CD8-positive, alpha-beta memory T cell (primary cell): Measurements from ENCODE around the gene ZC3HAV1L. TPM values are rescaled to one million over a fixed set of nuclear protein-coding genes. Genes with fewer than 3 reads are reported as not detected.
A peak's percentile ranks its signal among the peaks of the same experiment; 100 is the strongest.

ENCODE experiments used
- CTCF ChIA-PET: fragments of 350-600 bp; sonication (Branson Sonifier 250); formaldehyde crosslinking; loops from one replicate; lab custom pipeline; 2021; ENCODE audit warnings: antibody characterized with exemption; lab: Charles Lee
- POLR2A ChIA-PET: fragments of 350-600 bp; sonication (Branson Sonifier 250); formaldehyde crosslinking; loops from one replicate; lab custom pipeline; 2021; ENCODE audit warnings: antibody characterized with exemption; lab: Charles Lee
- DNase-seq, 5 donors: peaks; one replicate each; pipeline versions ENCODE4 v3.0.0 to v3.0.0-alpha.2; 2020 to 2022; ENCODE audit warnings: mixed read lengths in 1 of 5
- H3K27ac ChIP-seq: one replicate; pipeline ENCODE4 v1.7.0; 2013; ENCODE audit warnings: low read depth, mild to moderate bottlenecking, low read length, moderate library complexity
- H3K27me3 ChIP-seq: 2 replicates; pipeline ENCODE4 v1.7.0; 2013; ENCODE audit warnings: low read length, mild to moderate bottlenecking; ENCODE audit not compliant: insufficient read depth, poor library complexity, severe bottlenecking
- H3K36me3 ChIP-seq: 2 replicates; pipeline ENCODE4 v1.7.0; 2013; ENCODE audit warnings: mild to moderate bottlenecking, low read length, moderate library complexity; ENCODE audit not compliant: insufficient read depth
- H3K4me1 ChIP-seq: 2 replicates; pipeline ENCODE4 v1.7.0; 2013; ENCODE audit warnings: mild to moderate bottlenecking, low read length, moderate library complexity; ENCODE audit not compliant: insufficient read depth
- H3K4me3 ChIP-seq: 2 replicates; pipeline ENCODE4 v1.7.0; 2013; ENCODE audit warnings: mild to moderate bottlenecking, low read length
- H3K9me3 ChIP-seq: 2 replicates; pipeline ENCODE4 v1.7.0; 2013; ENCODE audit warnings: mild to moderate bottlenecking, low read length
- H3K27ac Mint-ChIP-seq, 8 donors: one replicate each; pipeline ENCODE4 v1.8.0; 2020 to 2021; ENCODE audit warnings: mixed read lengths in 8 of 8, mild to moderate bottlenecking in 6 of 8, inconsistent platforms in 3 of 8, moderate library complexity in 3 of 8
- H3K27me3 Mint-ChIP-seq, 2 donors: one replicate each; pipeline ENCODE4 v1.8.0; 2020 to 2021; ENCODE audit warnings: mixed read lengths in 2 of 2, mild to moderate bottlenecking in 1 of 2, moderate library complexity in 1 of 2
- H3K36me3 Mint-ChIP-seq, 3 donors: one replicate each; pipeline ENCODE4 v1.8.0; 2020 to 2021; ENCODE audit warnings: mixed read lengths in 3 of 3, inconsistent platforms in 1 of 3, mild to moderate bottlenecking in 1 of 3
- H3K4me1 Mint-ChIP-seq, 3 donors: one replicate each; pipeline ENCODE4 v1.8.0; 2020 to 2021; ENCODE audit warnings: mixed read lengths in 3 of 3, inconsistent platforms in 1 of 3, mild to moderate bottlenecking in 1 of 3
- H3K4me3 Mint-ChIP-seq, 7 donors: one replicate each; pipeline ENCODE4 v1.8.0; 2020 to 2021; ENCODE audit warnings: mixed read lengths in 7 of 7, mild to moderate bottlenecking in 6 of 7, moderate library complexity in 4 of 7, inconsistent platforms in 2 of 7
- H3K9me3 Mint-ChIP-seq, 5 donors: one replicate each; pipeline ENCODE4 v1.8.0; 2020 to 2022; ENCODE audit warnings: mixed read lengths in 5 of 5, mild to moderate bottlenecking in 3 of 5, moderate library complexity in 2 of 5, inconsistent platforms in 1 of 5
- polyA plus RNA-seq: library from polyadenylated mRNA; unstranded; fragments of 300-500 nt; fragmentation: Illumina TruSeq; gene quantifications from one replicate; pipeline ENCODE4 v1.2.3, GENCODE V29; 2021
- total RNA-seq, 2 experiments: library from RNA; stranded (reverse); gene quantifications; one replicate each; pipeline ENCODE4 v1.2.3, GENCODE V29; 2021

ZC3HAV1L gene
- total and polyA plus RNA-seq, 3 experiments from 2014 or later = 1.1 to 13.6 (median 12.6) TPM

DNA sequence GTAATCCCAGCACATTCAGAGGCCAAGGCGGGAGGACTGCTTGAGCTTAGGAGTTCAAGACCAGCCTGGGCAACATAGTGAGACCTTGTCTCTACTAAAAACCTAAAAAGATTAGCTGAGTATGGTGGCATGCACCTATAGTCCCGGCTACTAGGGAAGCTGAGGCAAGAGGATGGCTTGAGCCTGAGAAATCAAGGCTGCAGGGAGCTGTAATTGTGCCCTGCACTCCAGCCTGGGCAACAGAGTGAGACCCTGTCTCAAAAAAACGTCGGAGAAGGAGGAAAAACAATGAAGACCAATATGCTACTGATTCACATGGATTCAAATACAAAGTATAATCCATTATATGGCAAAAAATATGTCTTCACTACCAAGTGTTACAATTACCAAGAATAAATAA, 13.6 kb downstream of the ZC3HAV1L start:
- no peaks in the 10 kb centered on the region for H3K27me3 ChIP-seq
- CTCF ChIA-PET = interaction anchor here (0.6 to 1.5 kb wide), 2 partner anchors 48 to 364 kb away, joined by 3 read pairs; no protein-coding TSS in a partner anchor
- no peak overlapping the region for H3K4me3 Mint-ChIP-seq
- H3K4me1 Mint-ChIP-seq = peaks cover 2% of the 10 kb centered on the region in 3 donors
- DNase-seq = no peak
- H3K9me3 Mint-ChIP-seq = no peaks in the 10 kb centered on the region
- no peak overlapping the region for H3K27ac ChIP-seq
- POLR2A ChIA-PET = interaction anchor here (1.0 kb wide), 1 partner anchor 24 kb away, joined by 3 read pairs; no protein-coding TSS in a partner anchor
- no peaks in the 10 kb centered on the region for H3K9me3 ChIP-seq
- H3K4me1 ChIP-seq = no peaks in the 10 kb centered on the region
- peak overlapping the region in 1 of 8 donors; percentile 12 for H3K27ac Mint-ChIP-seq
- no peaks in the 10 kb centered on the region for H3K27me3 Mint-ChIP-seq
- H3K4me3 ChIP-seq = no peak overlapping the region
- peaks cover 0 to 9% (median 0%) of the 10 kb centered on the region in 3 donors for H3K36me3 Mint-ChIP-seq
- H3K36me3 ChIP-seq = no peaks in the 10 kb centered on the region

DNA sequence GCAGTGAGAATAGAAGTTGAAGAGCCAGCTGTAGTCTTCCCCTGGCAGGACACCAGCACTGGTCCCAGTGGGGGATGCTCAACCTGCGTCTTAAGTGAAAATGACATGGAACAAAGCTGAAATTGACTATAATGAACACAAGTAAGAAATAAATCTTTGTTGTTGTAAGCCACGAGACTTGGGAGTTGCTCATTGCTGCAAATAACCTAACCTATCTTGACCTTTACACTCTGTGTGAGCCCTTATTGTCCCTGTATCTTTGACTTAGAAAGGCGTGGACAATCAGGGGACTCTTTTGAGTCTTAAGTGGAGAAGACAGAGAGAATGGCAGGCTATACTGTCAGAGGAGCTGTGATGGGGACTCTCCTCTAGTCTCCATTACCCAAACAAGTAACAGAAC, 16.9 kb downstream of the ZC3HAV1L start:
- Mint-ChIP-seq H3K27ac (no peak overlapping the region), H3K4me1 (peaks cover 6 to 7% (median 6%) of the 10 kb centered on the region in 3 donors), H3K36me3 (peaks cover 0 to 2% (median 0%) of the 10 kb centered on the region in 3 donors), H3K4me3 (no peak overlapping the region), H3K27me3 (peaks cover 5 to 20% of the 10 kb centered on the region in 2 donors), H3K9me3 (no peaks in the 10 kb centered on the region)
- no peaks in the 10 kb centered on the region for H3K9me3 ChIP-seq
- ChIA-PET CTCF (interaction anchor here (0.7 to 4.6 kb wide), 5 partner anchors 26 to 108 kb away, joined by 3 to 54 read pairs (median 26); no protein-coding TSS in a partner anchor), POLR2A (no interaction called here)
- H3K36me3 ChIP-seq = no peaks in the 10 kb centered on the region
- no peaks in the 10 kb centered on the region for H3K4me1 ChIP-seq
- no peak overlapping the region for H3K4me3 ChIP-seq
- DNase-seq = no peak
- no peaks in the 10 kb centered on the region for H3K27me3 ChIP-seq
- H3K27ac ChIP-seq = no peak overlapping the region

DNA sequence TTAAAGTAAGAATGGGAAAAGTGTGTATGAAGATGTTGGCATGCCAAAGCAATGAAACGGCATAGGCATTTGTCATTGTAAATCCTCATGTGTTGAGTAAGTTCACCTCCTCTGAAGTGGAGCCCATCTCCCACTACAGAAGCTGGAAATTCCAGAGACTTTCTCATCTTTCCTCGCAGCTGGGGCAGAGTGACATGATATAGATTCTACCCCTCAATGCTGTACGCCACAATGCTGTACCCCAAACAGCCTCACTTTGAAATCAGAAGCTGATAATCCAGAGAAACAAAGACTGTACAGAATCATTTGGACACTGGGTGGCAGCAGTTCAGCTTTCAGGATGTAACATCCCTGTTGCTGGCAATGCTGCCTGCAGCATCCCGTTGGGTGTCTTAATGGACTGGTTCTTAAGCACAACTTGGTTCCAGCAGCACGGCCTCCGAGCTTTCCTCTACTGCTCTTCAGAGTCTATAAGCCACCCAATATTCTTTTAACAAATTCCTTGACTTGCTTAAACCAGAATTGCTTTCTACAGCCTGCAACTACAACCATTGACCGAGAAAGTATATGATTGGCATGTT, 18.8 kb downstream of the ZC3HAV1L start:
- Histone ChIP-seq H3K36me3 (no peaks in the 10 kb centered on the region), H3K27me3 (no peaks in the 10 kb centered on the region), H3K9me3 (no peaks in the 10 kb centered on the region), H3K4me3 (no peak overlapping the region), H3K27ac (no peak overlapping the region), H3K4me1 (no peaks in the 10 kb centered on the region)
- H3K9me3 Mint-ChIP-seq = no peaks in the 10 kb centered on the region
- H3K4me3 Mint-ChIP-seq = peak overlapping the region in 1 of 7 donors; percentile 2
- H3K27me3 Mint-ChIP-seq = peaks cover 5 to 28% of the 10 kb centered on the region in 2 donors
- POLR2A ChIA-PET = interaction anchor here (1.0 to 1.3 kb wide), 2 partner anchors 58 to 111 kb away, joined by 4 to 5 read pairs; no protein-coding TSS in a partner anchor
- H3K27ac Mint-ChIP-seq = peak overlapping the region in 1 of 8 donors; percentile 58
- CTCF ChIA-PET = interaction anchor here (0.7 to 4.6 kb wide), 29 partner anchors 8 to 135 kb away, joined by 3 to 54 read pairs (median 4); no protein-coding TSS in a partner anchor
- H3K4me1 Mint-ChIP-seq = peaks cover 6 to 7% (median 6%) of the 10 kb centered on the region in 3 donors
- peak; percentile 35 to 73 (median 51) for DNase-seq
- no peaks in the 10 kb centered on the region for H3K36me3 Mint-ChIP-seq

DNA sequence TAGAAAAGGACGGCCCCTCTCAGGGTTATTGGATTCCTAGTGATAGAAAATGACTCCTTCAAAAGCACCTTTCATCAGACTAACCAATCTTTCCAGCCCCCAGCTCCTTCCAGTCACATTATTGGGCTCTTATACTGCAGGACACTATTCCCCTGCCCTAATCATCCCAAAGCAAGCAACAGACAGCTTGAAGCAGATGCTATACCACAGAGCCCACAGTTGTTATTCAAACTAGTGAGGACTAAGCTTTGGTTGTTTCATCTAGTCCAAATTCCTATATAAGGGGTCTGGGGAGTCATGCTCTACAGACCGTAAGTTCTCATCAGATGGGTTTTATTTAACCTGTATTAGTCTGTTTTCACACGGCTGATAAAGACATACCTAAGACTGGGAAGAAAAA, 24.5 kb downstream of the ZC3HAV1L start:
- Histone ChIP-seq H3K27me3 (no peaks in the 10 kb centered on the region), H3K36me3 (no peaks in the 10 kb centered on the region), H3K4me1 (no peaks in the 10 kb centered on the region), H3K9me3 (no peaks in the 10 kb centered on the region), H3K27ac (no peak overlapping the region), H3K4me3 (no peak overlapping the region)
- Mint-ChIP-seq H3K36me3 (peaks cover 0 to 4% (median 3%) of the 10 kb centered on the region in 3 donors), H3K9me3 (no peaks in the 10 kb centered on the region), H3K4me3 (no peak overlapping the region), H3K27me3 (peaks cover 5 to 28% of the 10 kb centered on the region in 2 donors), H3K27ac (no peak overlapping the region), H3K4me1 (no peaks in the 10 kb centered on the region)
- CTCF ChIA-PET = no interaction called here
- no peak for DNase-seq
- POLR2A ChIA-PET = no interaction called here

DNA sequence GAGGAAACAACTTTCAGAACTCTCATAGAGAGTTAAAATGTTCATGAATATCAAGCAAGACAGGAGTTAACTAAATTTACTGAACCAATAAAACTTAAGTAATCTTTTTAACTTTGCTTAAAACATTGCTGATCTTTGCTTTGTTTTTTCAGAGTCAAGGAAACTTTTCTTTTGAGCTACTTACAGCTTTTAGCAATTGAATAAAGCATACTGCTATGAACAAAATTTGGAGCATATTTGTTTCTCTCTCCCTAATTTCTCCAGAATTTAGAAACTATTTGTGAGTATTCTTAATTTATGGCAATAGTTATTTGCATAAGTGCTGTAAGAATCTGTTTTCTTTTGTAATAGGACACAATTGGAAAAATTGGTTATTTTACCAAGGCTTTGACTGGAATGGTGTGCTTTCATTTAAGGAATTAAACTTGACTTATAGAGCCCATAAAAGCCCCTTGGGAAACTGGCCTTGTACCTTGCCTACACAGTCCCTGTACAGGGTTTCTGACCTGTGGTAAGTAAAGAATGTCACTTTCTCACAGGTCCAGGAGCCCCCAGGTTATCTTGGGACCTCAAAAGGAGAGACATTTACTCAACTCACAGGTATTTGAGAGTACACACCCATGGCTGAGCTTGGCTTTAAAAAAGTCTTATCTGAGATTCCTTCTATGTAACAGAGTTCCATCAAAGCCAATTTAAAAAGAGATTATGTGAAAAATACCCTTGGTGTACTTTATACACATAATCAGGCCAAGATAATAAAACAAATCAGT, 31.3 kb downstream of the ZC3HAV1L start:
- H3K9me3 Mint-ChIP-seq = peaks cover 0 to 19% (median 5%) of the 10 kb centered on the region in 5 donors
- peaks cover 0 to 8% (median 0%) of the 10 kb centered on the region in 3 donors for H3K36me3 Mint-ChIP-seq
- peaks cover 0 to under 1% of the 10 kb centered on the region in 2 donors for H3K27me3 Mint-ChIP-seq
- Histone ChIP-seq H3K36me3 (no peaks in the 10 kb centered on the region), H3K9me3 (no peaks in the 10 kb centered on the region), H3K4me1 (no peaks in the 10 kb centered on the region), H3K4me3 (no peak overlapping the region), H3K27ac (no peak overlapping the region), H3K27me3 (no peaks in the 10 kb centered on the region)
- no peaks in the 10 kb centered on the region for H3K4me1 Mint-ChIP-seq
- ChIA-PET POLR2A (no interaction called here), CTCF (no interaction called here)
- DNase-seq = no peak
- H3K27ac Mint-ChIP-seq = peak overlapping the region in 1 of 8 donors; percentile 9
- no peak overlapping the region for H3K4me3 Mint-ChIP-seq

DNA sequence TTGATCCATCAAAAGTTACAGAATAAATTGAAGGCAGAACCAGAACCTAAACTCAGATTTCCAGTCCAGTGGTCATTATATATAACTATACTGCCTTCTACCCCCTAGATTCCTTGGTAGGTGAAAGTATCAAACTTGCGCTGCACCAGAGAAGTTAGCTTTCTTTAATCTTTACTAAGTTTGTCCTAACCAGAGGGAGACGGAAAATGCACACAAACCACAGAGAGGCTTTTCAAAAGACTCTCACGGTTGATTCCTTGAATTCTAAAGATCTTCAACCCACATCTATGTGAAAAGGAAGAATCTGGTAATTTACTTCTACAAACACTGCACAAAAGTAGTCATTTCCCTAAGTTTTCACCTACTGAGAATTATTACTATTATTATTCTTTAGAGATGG, 36.4 kb downstream of the ZC3HAV1L start:
- Histone ChIP-seq H3K4me3 (no peak overlapping the region), H3K9me3 (no peaks in the 10 kb centered on the region), H3K36me3 (no peaks in the 10 kb centered on the region), H3K27me3 (peaks cover 3% of the 10 kb centered on the region), H3K4me1 (no peaks in the 10 kb centered on the region), H3K27ac (no peak overlapping the region)
- Mint-ChIP-seq H3K27me3 (peaks cover 2 to 30% of the 10 kb centered on the region in 2 donors), H3K9me3 (peaks cover 0 to 13% (median 3%) of the 10 kb centered on the region in 5 donors), H3K4me3 (no peak overlapping the region), H3K27ac (no peak overlapping the region), H3K4me1 (no peaks in the 10 kb centered on the region), H3K36me3 (peaks cover 0 to 4% (median 0%) of the 10 kb centered on the region in 3 donors)
- no peak for DNase-seq
- POLR2A ChIA-PET = no interaction called here
- CTCF ChIA-PET = no interaction called here

DNA sequence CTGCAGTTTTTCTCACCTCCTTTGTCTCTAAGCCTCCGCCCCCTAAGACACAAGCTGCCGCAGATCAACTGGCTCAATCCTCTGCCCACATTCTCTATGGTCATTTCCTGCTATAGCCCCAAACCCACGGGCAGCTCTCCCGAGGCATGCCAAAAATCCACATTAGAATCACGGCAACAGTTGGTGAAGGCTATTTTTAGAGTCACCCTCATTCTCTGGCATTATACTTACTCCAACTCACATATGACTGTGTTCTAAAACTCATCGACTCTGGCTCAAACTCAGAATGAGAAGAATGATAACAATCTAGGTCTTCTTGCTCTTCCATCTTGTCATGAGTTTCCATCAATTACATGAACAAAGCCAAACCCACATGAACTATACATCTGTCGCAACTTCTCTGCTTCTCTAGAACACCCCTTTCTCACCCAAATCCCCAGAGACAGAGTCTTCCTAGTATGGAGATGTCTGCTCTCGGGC, 43.8 kb downstream of the ZC3HAV1L start:
- DNase-seq = no peak
- Mint-ChIP-seq H3K4me3 (no peak overlapping the region), H3K4me1 (no peaks in the 10 kb centered on the region), H3K27ac (no peak overlapping the region), H3K27me3 (peaks cover 13 to 37% of the 10 kb centered on the region in 2 donors), H3K36me3 (peaks cover 0 to 5% (median 2%) of the 10 kb centered on the region in 3 donors), H3K9me3 (peaks cover 0 to 7% (median 5%) of the 10 kb centered on the region in 5 donors)
- Histone ChIP-seq H3K27ac (no peak overlapping the region), H3K36me3 (no peaks in the 10 kb centered on the region), H3K4me3 (no peak overlapping the region), H3K4me1 (no peaks in the 10 kb centered on the region), H3K9me3 (no peaks in the 10 kb centered on the region), H3K27me3 (peaks cover 3% of the 10 kb centered on the region)
- ChIA-PET CTCF (no interaction called here), POLR2A (no interaction called here)
